Measurements from ENCODE around the gene CRKL. TPM values are rescaled to one million over a fixed set of nuclear protein-coding genes. Genes with fewer than 3 reads are reported as not detected.

Gene CRKL
- total and polyA plus RNA-seq, 2 experiments from 2014 or later, result 42.4 to 80.9 TPM

DNA sequence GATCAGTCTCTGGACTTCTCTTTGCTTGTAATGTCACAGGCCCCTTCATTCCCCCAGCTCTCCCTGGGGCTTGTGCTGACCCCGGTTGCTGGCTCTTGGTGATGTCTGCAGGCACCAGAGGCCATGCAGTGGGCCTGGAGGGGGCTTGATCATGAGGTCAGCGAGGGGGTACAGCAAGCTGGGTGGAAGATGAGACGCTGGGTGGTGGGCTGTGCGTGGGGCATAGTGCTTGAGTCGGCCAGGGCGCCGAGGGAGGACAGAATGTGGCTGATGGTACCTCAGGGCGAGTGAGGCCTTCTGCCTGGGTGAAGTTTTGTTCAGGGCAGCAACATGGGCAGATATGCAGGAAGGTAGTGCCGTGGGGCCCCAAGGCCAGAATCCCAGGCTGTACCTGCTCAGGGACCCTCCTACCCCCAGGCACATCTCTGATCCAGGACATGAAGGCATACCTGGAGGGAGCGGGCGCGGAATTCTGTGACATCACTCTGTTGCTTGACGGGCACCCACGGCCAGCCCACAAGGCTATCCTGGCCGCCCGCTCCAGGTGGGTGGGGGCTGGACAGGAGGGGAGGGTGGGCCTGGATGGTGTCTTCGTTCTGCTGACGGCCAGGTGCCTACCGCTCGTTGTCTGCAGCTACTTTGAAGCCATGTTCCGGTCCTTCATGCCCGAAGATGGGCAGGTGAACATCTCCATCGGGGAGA is 78.3 kb downstream of the CRKL start:
- Histone ChIP-seq H3K36me3 (peaks cover 19% of the 10 kb centered on the region), H3K9me3 (ENCODE audit: low read depth) (no peaks in the 10 kb centered on the region), H3K4me1 (ENCODE audit: low read depth) (peaks cover under 1% of the 10 kb centered on the region), H3K4me3 (no peak overlapping the region), H3K27me3 (no peaks in the 10 kb centered on the region), H3K27ac (no peak overlapping the region)
- TF ChIP-seq, protein P1, sequence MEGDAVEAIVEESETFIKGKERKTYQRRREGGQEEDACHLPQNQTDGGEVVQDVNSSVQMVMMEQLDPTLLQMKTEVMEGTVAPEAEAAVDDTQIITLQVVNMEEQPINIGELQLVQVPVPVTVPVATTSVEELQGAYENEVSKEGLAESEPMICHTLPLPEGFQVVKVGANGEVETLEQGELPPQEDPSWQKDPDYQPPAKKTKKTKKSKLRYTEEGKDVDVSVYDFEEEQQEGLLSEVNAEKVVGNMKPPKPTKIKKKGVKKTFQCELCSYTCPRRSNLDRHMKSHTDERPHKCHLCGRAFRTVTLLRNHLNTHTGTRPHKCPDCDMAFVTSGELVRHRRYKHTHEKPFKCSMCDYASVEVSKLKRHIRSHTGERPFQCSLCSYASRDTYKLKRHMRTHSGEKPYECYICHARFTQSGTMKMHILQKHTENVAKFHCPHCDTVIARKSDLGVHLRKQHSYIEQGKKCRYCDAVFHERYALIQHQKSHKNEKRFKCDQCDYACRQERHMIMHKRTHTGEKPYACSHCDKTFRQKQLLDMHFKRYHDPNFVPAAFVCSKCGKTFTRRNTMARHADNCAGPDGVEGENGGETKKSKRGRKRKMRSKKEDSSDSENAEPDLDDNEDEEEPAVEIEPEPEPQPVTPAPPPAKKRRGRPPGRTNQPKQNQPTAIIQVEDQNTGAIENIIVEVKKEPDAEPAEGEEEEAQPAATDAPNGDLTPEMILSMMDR (IDR thresholded peaks at IDR 0.05; ENCODE audit: low read depth, low read length), result no peak
- DNase-seq (ENCODE audit: low read depth in 1 of 2, low spot score in 1 of 2), result no peak

DNA sequence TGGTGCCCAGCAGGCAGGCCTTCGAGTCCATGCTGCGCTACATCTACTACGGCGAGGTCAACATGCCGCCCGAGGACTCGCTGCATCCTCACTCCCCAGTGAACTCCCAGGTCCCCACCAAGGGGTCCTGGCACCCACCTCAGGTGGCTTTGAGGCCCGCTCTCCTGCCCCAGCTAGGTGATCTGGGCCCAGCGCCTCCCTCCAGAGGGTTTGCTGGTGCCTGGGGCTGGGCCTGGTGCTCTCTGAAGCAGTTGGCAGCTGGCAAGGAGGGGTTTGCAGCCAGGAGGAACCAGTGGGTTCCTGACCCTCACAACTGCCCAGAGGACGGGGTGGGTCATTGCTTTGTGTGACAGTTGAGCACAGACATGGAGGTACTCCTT is 78.8 kb downstream of the CRKL start:
- peaks cover 6% of the 10 kb centered on the region for H3K4me1 ChIP-seq (ENCODE audit: low read depth)
- no peak overlapping the region for H3K4me3 ChIP-seq
- H3K36me3 ChIP-seq, result peaks cover 19% of the 10 kb centered on the region
- H3K9me3 ChIP-seq (ENCODE audit: low read depth), result no peaks in the 10 kb centered on the region
- TF ChIP-seq, protein P1 (IDR thresholded peaks at IDR 0.05; ENCODE audit: low read depth, low read length), result no peak
- DNase-seq (ENCODE audit: low read depth in 1 of 2, low spot score in 1 of 2), result no peak
- H3K27ac ChIP-seq, result no peak overlapping the region
- no peaks in the 10 kb centered on the region for H3K27me3 ChIP-seq

DNA sequence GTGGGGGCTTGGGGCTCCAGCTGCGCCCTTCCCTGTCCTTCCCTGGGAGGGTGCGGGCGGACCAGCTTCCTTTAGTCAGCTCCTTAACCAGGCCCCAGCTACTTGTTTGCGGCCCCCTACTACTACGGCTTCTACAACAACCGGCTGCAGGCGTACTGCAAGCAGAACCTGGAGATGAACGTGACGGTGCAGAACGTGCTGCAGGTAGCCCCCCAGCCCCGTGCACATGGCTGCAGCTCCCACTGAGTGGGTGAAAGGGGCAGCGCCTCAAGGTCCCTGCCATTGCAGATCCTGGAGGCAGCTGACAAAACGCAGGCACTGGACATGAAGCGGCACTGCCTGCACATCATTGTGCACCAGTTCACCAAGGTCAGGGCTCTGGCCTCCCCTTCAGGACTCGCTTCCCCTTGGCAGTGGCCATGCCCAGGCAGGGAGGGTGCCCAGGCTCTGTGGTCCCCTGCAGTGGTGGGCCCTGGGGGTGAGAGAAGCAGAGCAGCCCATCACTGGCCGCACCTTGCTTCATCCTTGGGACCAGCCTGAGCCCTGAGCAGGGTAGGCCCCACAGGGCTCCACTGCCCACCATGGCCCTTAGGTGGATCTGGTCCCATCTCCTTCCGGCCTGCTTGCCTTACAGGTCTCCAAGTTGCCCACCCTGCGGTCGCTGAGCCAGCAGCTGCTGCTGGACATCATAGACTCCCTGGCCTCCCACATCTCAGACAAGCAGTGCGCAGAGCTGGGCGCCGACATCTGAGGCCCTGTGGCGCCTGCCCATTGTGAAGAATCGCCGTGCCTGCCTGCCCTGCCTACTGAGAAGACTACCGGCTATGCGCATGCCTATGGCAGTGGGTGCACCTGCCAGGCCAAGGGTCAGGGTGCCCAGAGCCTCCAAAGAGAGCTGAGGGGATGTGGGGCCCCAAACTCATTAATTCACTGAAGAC is 79.7 kb downstream of the CRKL start:
- Histone ChIP-seq H3K27ac (no peak overlapping the region), H3K9me3 (ENCODE audit: low read depth) (no peaks in the 10 kb centered on the region), H3K4me1 (ENCODE audit: low read depth) (peaks cover 9% of the 10 kb centered on the region), H3K4me3 (no peak overlapping the region), H3K36me3 (peaks cover 16% of the 10 kb centered on the region), H3K27me3 (no peaks in the 10 kb centered on the region)
- TF ChIP-seq, protein P1 (IDR thresholded peaks at IDR 0.05; ENCODE audit: low read depth, low read length), result no peak
- DNase-seq (ENCODE audit: low read depth in 1 of 2, low spot score in 1 of 2), result no peak

DNA sequence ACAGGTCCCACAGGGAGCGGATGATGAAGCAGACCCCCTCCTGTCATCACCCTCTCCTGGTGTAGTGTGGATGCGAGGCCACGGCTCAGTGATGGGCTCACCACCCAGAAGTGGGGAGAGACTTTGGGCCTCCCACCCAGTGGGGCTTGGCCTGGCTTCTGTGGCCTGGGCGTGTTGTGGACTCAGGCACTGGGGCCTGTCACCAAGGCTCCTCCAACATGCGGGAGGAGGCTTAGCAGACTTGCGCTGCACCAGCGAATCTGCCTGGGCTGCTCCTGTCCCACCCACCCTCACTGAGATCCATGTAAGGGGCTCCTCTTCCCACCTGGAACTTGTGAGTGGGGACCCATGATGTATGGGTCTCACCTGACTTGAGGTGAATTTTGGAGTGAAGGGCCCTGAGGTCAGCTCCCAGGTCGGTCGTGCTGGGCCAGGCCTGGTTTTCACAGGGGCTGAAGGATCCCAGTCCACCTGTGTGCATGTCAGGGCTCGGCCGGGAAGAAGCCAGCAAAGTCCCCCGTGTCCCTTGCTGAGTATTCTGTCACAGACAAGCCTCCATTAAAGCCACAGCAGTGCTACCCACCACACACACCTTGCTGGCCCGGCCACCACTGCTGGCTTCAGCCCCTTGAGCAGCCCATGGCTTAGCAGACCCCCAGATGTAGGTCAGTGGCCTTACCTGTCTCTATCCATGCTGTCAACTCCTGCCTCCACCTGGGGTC is 80.5 kb downstream of the CRKL start:
- TF ChIP-seq, protein P1 (IDR thresholded peaks at IDR 0.05; ENCODE audit: low read depth, low read length), result no peak
- H3K9me3 ChIP-seq (ENCODE audit: low read depth), result no peaks in the 10 kb centered on the region
- H3K36me3 ChIP-seq, result peaks cover 10% of the 10 kb centered on the region
- no peaks in the 10 kb centered on the region for H3K27me3 ChIP-seq
- DNase-seq (ENCODE audit: low read depth in 1 of 2, low spot score in 1 of 2), result no peak
- no peak overlapping the region for H3K27ac ChIP-seq
- no peak overlapping the region for H3K4me3 ChIP-seq
- peaks cover 9% of the 10 kb centered on the region for H3K4me1 ChIP-seq (ENCODE audit: low read depth)

All from cardiac muscle cell (in vitro differentiated cells and primary cell).